NCI-H2029 (cell line): Measurements from ENCODE around the gene HRAS.
A peak's percentile ranks its signal among the peaks of the same experiment; 100 is the strongest.
"Not testable (repeated sequence)": the region's sequence is repeated elsewhere in the genome, so short reads cannot be mapped to it uniquely, and the experiment has no call there.

ENCODE experiments used
- DNase-seq: peaks from one replicate; lab custom pipeline; 2025; lab: John Stamatoyannopoulos, UW

Gene HRAS

GRCh38 chr11:532986-533585 lies 2.3 kb downstream of the HRAS start:
- no peak for DNase-seq

- no peak for DNase-seq
Measured at GRCh38 chr11:532527-532985, 2.8 kb downstream of the HRAS start.

- no peak for DNase-seq
Measured at GRCh38 chr11:531919-532526, 3.4 kb downstream of the HRAS start.

- DNase-seq: no peak
Measured at GRCh38 chr11:530960-531831, 4.2 kb downstream of the HRAS start.

GRCh38 chr11:529728-530411 lies 5.5 kb downstream of the HRAS start:
- DNase-seq: no peak

- DNase-seq: no peak
Measured at GRCh38 chr11:528815-529727, 6.3 kb downstream of the HRAS start.

GRCh38 chr11:528166-528814 lies 7.1 kb downstream of the HRAS start:
- no peak for DNase-seq

- no peak for DNase-seq
Measured at GRCh38 chr11:526192-526591, 9.2 kb downstream of the HRAS start.

- DNase-seq: no peak
Measured at GRCh38 chr11:521177-521688, 14.1 kb downstream of the HRAS start.

GRCh38 chr11:520428-521176 lies 14.8 kb downstream of the HRAS start:
- DNase-seq: no peak

GRCh38 chr11:518463-519202 lies 16.7 kb downstream of the HRAS start:
- DNase-seq: peak; percentile 89

GRCh38 chr11:516918-517685 lies 18.3 kb downstream of the HRAS start:
- not testable (repeated sequence) for DNase-seq

- no peak for DNase-seq
Measured at GRCh38 chr11:516400-516799, 19.0 kb downstream of the HRAS start.

- DNase-seq: no peak
Measured at GRCh38 chr11:515131-515530, 20.2 kb downstream of the HRAS start.

GRCh38 chr11:514606-515005 lies 20.8 kb downstream of the HRAS start:
- no peak for DNase-seq

GRCh38 chr11:512761-513595 lies 22.4 kb downstream of the HRAS start:
- DNase-seq: no peak

- no peak for DNase-seq
Measured at GRCh38 chr11:508956-509355, 26.4 kb downstream of the HRAS start.
